Omental fat pad (tissue), 4 donors: ENCODE measurements around the gene LRRC8C. TPM values are rescaled to one million over a fixed set of nuclear protein-coding genes. Genes with fewer than 3 reads are reported as not detected.

Experiments
- ATAC-seq: fragments of 150-250 bp; one replicate; pipeline ENCODE4 v1.9.1; 2016; ENCODE audit warnings: mild to moderate bottlenecking, moderate library complexity; ENCODE audit not compliant: low FRiP score
- DNase-seq: peaks from one replicate; pipeline ENCODE4 v3.0.0-alpha.2; 2019; ENCODE audit warnings: low spot score
- total RNA-seq, 4 donors: library from RNA; depleted of rRNA; stranded (reverse); fragments of >200 nt; gene quantifications; one replicate each; pipeline ENCODE4 v1.1.0, GENCODE V29; 2016
- TF ChIP-seq, protein P1 (sequence below), 3 donors: fragments of 450-650 bp; IDR thresholded peaks; one replicate each; pipeline ENCODE4 v1.5.1; 2016 to 2017; ENCODE audit warnings: antibody characterized with exemption in 3 of 3, mild to moderate bottlenecking in 3 of 3, moderate library complexity in 2 of 3

The LRRC8C gene
- total RNA-seq, 4 donors from 2014 or later = 10.9 to 39.4 (median 19.3) TPM

DNA sequence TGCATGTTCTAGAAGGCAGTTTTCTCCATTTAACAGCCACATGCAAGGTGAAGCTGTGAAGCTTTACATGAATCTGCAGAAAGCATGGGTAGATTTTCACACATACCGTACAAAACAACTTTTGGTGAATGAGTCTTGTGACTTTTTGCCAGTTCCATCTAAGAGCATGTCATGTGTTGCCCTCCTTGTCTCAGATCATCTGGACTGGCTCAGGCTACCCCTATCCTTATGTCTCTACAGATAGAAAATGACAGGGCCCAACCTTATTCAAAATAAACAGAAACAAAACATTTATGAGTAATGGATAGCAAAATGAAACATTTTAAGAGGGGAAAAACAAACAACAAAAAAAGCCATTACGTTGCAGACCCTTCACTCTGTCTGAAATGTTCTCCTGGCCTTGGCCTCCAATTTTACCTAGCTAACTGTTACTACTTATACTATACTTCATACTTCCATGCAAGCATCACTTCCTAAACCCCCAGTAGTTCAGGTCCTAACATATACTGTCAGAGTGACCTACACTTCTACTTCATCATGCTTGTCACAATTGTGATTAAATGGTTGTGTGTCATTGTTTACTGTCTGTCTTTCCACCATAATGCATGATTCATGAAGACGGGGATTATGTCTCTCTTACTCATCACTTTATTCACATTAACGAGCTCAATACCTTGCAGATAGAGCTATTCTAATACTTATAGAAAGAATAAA lies 39.0 kb downstream of the LRRC8C start:
- ATAC-seq (no peak), DNase-seq (no peak)
- TF ChIP-seq, protein P1, sequence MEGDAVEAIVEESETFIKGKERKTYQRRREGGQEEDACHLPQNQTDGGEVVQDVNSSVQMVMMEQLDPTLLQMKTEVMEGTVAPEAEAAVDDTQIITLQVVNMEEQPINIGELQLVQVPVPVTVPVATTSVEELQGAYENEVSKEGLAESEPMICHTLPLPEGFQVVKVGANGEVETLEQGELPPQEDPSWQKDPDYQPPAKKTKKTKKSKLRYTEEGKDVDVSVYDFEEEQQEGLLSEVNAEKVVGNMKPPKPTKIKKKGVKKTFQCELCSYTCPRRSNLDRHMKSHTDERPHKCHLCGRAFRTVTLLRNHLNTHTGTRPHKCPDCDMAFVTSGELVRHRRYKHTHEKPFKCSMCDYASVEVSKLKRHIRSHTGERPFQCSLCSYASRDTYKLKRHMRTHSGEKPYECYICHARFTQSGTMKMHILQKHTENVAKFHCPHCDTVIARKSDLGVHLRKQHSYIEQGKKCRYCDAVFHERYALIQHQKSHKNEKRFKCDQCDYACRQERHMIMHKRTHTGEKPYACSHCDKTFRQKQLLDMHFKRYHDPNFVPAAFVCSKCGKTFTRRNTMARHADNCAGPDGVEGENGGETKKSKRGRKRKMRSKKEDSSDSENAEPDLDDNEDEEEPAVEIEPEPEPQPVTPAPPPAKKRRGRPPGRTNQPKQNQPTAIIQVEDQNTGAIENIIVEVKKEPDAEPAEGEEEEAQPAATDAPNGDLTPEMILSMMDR (IDR thresholded peaks at IDR 0.05) = no peak

DNA sequence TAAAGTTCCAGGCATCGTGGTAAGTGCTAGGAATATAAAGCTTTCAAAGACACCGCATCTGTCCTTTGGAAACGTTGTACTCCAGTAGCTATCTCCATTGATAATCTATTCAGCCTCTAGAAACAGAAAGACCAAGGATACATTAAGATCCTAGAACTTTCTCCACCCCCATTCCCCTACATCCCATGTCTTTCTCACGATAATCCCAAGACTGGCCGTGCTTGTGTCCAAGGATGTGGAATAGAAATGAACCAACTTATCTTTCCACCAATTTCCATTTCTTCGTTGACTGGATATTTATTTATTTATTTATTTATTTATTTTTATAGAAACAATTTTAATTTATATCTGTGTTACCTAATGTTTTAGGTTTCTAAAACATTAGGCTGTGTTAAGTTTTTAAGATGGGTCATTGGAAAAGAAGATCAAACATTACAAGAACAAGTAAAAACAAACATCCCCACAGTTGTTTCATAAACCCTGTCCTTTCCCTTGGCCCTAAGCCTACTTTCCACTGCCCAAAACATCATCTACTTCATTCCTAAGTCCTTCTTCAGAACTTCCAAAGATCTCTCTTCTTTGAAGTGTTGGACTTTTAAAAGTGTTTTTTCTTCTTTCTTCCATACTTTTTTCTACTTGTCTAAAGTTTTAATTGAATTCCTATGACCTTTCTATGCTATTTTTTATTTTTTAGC lies 39.7 kb downstream of the LRRC8C start:
- DNase-seq (no peak), ATAC-seq (no peak)
- TF ChIP-seq, protein P1 (IDR thresholded peaks at IDR 0.05) = no peak

GRCh38 chr1:89673251-89673650 lies 40.3 kb downstream of the LRRC8C start:
- ATAC-seq (no peak), DNase-seq (no peak)
- TF ChIP-seq, protein P1 (IDR thresholded peaks at IDR 0.05) = no peak

GRCh38 chr1:89675677-89676076 lies 42.8 kb downstream of the LRRC8C start:
- TF ChIP-seq, protein P1 (IDR thresholded peaks at IDR 0.05) = no peak
- DNase-seq (no peak), ATAC-seq (no peak)

- ATAC-seq = no peak
- TF ChIP-seq, protein P1 (IDR thresholded peaks at IDR 0.05) = no peak
- no peak for DNase-seq
Measured at GRCh38 chr1:89681045-89681729, 48.3 kb downstream of the LRRC8C start.

DNA sequence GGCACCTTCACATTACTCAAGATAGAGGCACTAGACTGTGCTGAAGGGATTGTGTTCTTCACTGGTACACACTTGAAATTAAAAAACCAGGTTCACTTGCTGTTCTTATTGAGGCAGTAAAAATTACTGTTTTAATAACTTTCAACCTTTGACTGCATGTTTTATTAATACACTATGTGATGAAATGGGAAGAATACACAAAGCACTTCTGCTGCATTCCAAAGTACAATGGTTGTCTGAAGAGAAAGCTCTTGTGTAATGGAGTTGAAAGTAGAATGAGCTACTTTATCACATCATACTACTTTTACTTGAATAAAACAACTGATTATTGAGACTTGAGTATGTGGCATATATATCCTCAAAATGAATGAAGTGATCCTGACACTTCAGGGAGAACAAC lies 49.7 kb downstream of the LRRC8C start:
- TF ChIP-seq, protein P1 (IDR thresholded peaks at IDR 0.05) = no peak
- ATAC-seq = no peak
- DNase-seq = no peak
